HFFc6 (cell line): ENCODE results near the gene CCDC70. TPM values are rescaled to one million over a fixed set of nuclear protein-coding genes. Genes with fewer than 3 reads are reported as not detected.

Experiments
- DNase-seq: peaks from one replicate; pipeline ENCODE4 v3.0.0-alpha.2; 2018
- H3K27ac Mint-ChIP-seq: 2 replicates; pipeline ENCODE4 v1.8.0; 2020; ENCODE audit warnings: mild to moderate bottlenecking, mixed read lengths
- H3K27me3 Mint-ChIP-seq: 2 replicates; pipeline ENCODE4 v1.8.0; 2021; ENCODE audit warnings: mild to moderate bottlenecking, moderate library complexity, mixed read lengths; ENCODE audit not compliant: insufficient read depth
- H3K36me3 Mint-ChIP-seq: 2 replicates; pipeline ENCODE4 v1.8.0; 2021; ENCODE audit warnings: low read depth, mixed read lengths
- H3K4me1 Mint-ChIP-seq: 2 replicates; pipeline ENCODE4 v1.8.0; 2020; ENCODE audit warnings: low read depth, mixed read lengths
- H3K4me3 Mint-ChIP-seq: 2 replicates; pipeline ENCODE4 v1.8.0; 2020; ENCODE audit warnings: mild to moderate bottlenecking, moderate library complexity, mixed read lengths
- H3K9me3 Mint-ChIP-seq: 2 replicates; pipeline ENCODE4 v1.8.0; 2020; ENCODE audit warnings: mild to moderate bottlenecking, mixed read lengths
- total RNA-seq, 6 experiments: library from RNA; stranded (reverse); fragmentation: NEBNext Ultra II Directional; extraction: Animal tissue kit (Norgen Biotek cat#: 25700); gene quantifications; 2 replicates in 1 of 6; 3 replicates in 5 of 6; pipeline ENCODE4 v1.2.3, GENCODE V29; 2021
- TF ChIP-seq, protein P1 (sequence below): fragments of 200-600 bp; sonication (generic); IDR thresholded peaks from 2 replicates; pipeline ENCODE4 v1.5.0; 2021; ENCODE audit warnings: antibody characterized with exemption, mild to moderate bottlenecking

CCDC70 gene
- total RNA-seq, 6 experiments from 2014 or later, result not detected

DNA sequence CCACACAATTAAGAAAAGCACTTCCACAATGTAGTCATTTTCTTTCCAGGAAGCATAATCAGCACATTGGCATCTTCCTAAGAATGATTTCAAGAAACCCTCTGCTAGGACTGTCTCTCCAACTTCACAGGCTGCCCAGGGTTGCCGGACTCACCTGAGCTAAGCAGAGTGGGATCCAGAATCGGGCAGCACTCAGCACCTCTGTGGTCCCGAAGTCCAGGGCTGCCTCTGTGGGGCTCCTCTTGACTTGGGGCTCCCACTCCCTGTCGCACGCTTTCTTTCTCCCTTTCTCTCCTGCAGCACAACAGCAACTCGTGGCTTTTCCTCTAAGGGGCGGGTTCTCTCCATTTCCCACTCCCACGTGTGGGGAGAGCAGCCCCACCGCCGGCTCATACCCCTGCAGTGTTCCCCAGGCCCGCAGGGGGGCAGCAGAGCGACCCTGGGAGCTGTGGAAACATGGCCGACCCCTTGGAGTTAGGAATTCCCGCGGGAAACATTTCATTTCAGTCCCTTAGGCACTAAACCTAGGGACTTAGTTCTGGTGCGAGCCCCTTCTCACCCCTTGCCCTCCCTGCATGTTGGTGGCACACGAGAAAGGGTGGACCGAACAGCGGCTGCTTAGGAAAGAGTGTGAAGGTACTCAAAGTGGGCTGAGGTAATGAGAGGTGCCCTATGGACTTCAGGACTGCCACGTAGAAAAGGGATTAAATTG is 16.8 kb upstream of the CCDC70 start, which contains the start of gene TMEM272:
Gene TMEM272 (minus strand): TSS at position 316 of the 712 bp plus-strand sequence. CDS start 6,647 bp downstream, outside the sequence.
- DNase-seq, result no peak

DNA sequence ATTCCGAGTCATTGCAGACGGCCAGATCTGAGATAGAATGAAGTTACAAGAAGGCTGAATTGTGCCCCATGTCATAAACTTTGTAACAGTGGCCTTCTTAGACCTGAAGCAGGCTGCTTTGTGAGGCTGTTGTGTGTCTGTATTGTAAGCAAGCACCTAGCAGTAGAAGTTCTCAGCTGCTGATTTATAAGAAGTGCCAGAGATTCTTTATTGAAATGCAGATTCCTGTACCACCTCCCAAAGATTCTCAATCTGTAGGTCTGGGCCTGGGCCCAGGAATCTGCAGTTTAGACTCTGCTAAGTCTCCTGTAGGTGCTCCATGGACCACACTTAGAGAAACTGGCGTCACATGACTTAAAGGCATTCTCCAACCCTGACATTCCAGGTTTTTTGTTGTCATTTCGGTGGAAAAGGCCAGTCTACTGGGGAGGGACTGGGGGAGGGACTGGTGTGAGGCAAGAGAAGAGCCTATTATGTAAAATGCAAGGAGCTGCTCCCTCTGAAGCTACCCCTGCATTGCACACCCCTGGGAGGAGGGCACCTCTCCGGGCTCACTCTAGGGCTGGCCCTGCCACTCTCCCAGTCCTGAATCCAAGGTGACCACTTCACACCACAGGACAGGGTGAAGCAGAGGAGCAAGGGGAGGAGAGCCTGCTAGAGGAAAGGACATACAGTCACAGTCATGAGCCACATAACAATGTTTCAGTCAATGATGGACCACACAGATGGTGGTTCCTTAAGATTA is 16.0 kb upstream of the CCDC70 start:
- Mint-ChIP-seq H3K27me3 (peaks cover 19% of the 10 kb centered on the region), H3K4me1 (peaks cover 32% of the 10 kb centered on the region), H3K9me3 (no peaks in the 10 kb centered on the region), H3K36me3 (no peaks in the 10 kb centered on the region), H3K4me3 (peak overlapping the region; percentile 52; the same call in 1 of the 2 replicates), H3K27ac (no peak overlapping the region)
- no peak for DNase-seq
- TF ChIP-seq, protein P1, sequence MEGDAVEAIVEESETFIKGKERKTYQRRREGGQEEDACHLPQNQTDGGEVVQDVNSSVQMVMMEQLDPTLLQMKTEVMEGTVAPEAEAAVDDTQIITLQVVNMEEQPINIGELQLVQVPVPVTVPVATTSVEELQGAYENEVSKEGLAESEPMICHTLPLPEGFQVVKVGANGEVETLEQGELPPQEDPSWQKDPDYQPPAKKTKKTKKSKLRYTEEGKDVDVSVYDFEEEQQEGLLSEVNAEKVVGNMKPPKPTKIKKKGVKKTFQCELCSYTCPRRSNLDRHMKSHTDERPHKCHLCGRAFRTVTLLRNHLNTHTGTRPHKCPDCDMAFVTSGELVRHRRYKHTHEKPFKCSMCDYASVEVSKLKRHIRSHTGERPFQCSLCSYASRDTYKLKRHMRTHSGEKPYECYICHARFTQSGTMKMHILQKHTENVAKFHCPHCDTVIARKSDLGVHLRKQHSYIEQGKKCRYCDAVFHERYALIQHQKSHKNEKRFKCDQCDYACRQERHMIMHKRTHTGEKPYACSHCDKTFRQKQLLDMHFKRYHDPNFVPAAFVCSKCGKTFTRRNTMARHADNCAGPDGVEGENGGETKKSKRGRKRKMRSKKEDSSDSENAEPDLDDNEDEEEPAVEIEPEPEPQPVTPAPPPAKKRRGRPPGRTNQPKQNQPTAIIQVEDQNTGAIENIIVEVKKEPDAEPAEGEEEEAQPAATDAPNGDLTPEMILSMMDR, result no peak

More for the DNA sequence above, 16.8 kb upstream of the CCDC70 start, which contains the start of gene TMEM272:
- TF ChIP-seq, protein P1, result peak; percentile 86
- Mint-ChIP-seq H3K9me3 (no peaks in the 10 kb centered on the region), H3K4me3 (peak within 1 kb of the TSS; percentile 52), H3K4me1 (peaks cover 32% of the 10 kb centered on the region), H3K27ac (no peak within 1 kb of the TSS), H3K27me3 (peaks cover 20% of the 10 kb centered on the region), H3K36me3 (no peaks in the 10 kb centered on the region)

DNA sequence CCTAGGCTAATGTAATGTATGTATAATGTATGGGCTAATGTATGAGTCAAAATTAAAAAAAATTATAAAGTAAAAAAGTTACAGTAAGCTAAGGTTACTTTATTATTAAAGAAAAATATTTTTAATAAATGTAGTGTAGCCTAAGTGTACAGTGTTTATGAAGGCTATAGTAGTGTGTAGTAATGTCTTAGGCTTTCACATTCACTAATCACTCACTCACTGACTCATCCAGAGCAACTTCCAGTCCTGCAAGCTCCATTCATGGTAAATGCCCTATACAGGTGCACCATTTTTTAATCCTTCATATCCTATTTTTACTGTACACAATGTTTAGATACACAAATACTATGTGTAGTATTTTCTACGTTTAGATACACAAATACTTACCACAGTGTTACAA is 15.0 kb upstream of the CCDC70 start:
- H3K27ac Mint-ChIP-seq, result no peak overlapping the region
- H3K9me3 Mint-ChIP-seq, result no peaks in the 10 kb centered on the region
- H3K4me1 Mint-ChIP-seq, result peaks cover 32% of the 10 kb centered on the region
- TF ChIP-seq, protein P1, result no peak
- H3K36me3 Mint-ChIP-seq, result no peaks in the 10 kb centered on the region
- H3K4me3 Mint-ChIP-seq, result no peak overlapping the region
- no peak for DNase-seq
- H3K27me3 Mint-ChIP-seq, result peaks cover 12% of the 10 kb centered on the region

DNA sequence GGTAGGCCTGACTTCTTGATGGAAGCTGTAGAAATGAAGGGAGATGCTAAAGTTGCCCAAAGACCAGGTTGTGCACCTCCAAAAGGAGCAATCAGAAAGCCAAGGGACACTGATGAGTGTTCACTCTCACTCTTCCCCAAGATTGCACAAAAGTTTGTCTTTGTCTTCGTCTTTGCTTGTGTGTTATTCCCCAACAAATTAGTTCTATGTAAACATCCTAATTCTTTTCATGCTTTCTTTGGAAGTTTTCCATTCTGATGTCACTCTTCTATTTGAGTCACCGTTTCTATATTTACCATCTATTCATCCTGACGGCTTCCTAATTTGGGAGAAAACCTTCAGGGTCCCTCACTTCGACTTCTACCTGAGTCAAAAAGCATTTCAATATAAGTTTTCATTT is 13.1 kb upstream of the CCDC70 start:
- H3K9me3 Mint-ChIP-seq, result no peaks in the 10 kb centered on the region
- TF ChIP-seq, protein P1, result no peak
- peaks cover 32% of the 10 kb centered on the region for H3K4me1 Mint-ChIP-seq
- no peaks in the 10 kb centered on the region for H3K36me3 Mint-ChIP-seq
- H3K4me3 Mint-ChIP-seq, result no peak overlapping the region
- H3K27ac Mint-ChIP-seq, result no peak overlapping the region
- H3K27me3 Mint-ChIP-seq, result peaks cover 10% of the 10 kb centered on the region
- DNase-seq, result peak; percentile 47

DNA sequence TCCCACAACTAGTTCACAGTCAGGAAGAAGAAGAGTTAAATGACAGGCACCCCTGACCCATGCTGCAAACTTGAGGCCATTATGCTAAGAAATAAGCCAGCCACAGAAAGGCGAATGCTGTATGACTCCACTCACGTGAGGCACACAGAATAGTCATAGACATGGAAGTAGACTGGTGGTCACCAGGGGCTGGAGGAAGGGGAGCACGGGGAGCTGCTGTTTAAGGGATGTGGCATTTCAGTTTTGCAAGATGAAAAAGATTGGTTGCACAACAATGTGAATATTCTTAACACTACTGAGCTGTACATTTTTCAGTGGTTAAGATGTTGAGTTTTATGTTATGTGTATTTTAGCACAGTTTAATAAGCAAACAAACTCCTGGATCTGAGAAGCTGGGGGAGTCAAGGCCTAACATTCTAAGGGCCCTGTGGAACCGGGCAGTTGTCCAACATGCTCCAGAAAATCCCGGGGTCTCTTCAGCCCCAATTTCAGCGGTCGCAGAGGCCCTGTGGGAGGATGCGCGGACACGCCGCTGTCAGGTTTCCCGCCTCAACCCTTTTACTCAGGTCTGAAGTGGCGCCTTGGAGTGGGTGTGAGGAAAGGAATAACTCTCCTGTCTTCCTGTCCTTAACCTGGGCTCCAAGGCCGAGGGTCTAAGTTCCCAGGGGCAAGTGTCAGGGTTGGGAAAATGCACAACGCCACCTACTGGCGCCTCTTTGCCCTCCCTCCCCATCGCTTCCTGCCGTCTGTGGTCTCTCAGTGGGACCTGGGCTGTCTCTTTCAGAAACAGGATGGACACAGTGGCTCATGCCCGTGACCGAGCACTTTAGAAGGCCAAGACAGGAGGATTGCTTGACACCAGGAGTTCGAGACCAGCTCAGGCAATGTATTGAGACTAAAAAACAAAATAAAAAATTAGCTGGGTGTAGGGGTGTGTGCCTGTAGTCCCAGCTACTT is 12.3 kb upstream of the CCDC70 start:
- H3K27ac Mint-ChIP-seq, result no peak overlapping the region
- H3K27me3 Mint-ChIP-seq, result peaks cover 11% of the 10 kb centered on the region
- no peak for DNase-seq
- peaks cover 30% of the 10 kb centered on the region for H3K4me1 Mint-ChIP-seq
- no peaks in the 10 kb centered on the region for H3K36me3 Mint-ChIP-seq
- TF ChIP-seq, protein P1, result peak; percentile 82
- H3K4me3 Mint-ChIP-seq, result no peak overlapping the region
- H3K9me3 Mint-ChIP-seq, result no peaks in the 10 kb centered on the region
